Measurements from ENCODE around the gene CSRP3.

The CSRP3 gene

GRCh38 chr11:19161651-19162050 is 40.1 kb downstream of the CSRP3 start:
- Histone ChIP-seq H3K9me3 (ENCODE audit: insufficient read depth, low read length) (no peaks in the 10 kb centered on the region), H3K9ac (ENCODE audit: low read length) (no peak overlapping the region), H3K27ac (ENCODE audit: low read depth, low read length) (no peak overlapping the region), H3F3A (ENCODE audit: insufficient read depth) (no peaks in the 10 kb centered on the region), H3K4me3 (ENCODE audit: insufficient read depth, low read length, poor library complexity, severe bottlenecking) (no peak overlapping the region), H2AFZ (ENCODE audit: low read depth, low read length, severe bottlenecking) (no peak overlapping the region), H3K36me3 (ENCODE audit: low read length) (peaks cover 48% of the 10 kb centered on the region), H3K9me2 (replicated peaks; ENCODE audit: insufficient read depth, low read length) (no peaks in the 10 kb centered on the region), H4K20me1 (ENCODE audit: low read depth, low read length) (no peaks in the 10 kb centered on the region), H3K27me3 (ENCODE audit: low read length) (no peaks in the 10 kb centered on the region), H3K4me2 (ENCODE audit: low read depth, low read length, poor library complexity, severe bottlenecking) (no peak overlapping the region), H3K79me2 (ENCODE audit: insufficient read depth, low read length) (no peaks in the 10 kb centered on the region)
- TF ChIP-seq, protein P1, sequence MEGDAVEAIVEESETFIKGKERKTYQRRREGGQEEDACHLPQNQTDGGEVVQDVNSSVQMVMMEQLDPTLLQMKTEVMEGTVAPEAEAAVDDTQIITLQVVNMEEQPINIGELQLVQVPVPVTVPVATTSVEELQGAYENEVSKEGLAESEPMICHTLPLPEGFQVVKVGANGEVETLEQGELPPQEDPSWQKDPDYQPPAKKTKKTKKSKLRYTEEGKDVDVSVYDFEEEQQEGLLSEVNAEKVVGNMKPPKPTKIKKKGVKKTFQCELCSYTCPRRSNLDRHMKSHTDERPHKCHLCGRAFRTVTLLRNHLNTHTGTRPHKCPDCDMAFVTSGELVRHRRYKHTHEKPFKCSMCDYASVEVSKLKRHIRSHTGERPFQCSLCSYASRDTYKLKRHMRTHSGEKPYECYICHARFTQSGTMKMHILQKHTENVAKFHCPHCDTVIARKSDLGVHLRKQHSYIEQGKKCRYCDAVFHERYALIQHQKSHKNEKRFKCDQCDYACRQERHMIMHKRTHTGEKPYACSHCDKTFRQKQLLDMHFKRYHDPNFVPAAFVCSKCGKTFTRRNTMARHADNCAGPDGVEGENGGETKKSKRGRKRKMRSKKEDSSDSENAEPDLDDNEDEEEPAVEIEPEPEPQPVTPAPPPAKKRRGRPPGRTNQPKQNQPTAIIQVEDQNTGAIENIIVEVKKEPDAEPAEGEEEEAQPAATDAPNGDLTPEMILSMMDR (IDR thresholded peaks at IDR 0.05; ENCODE audit: insufficient read depth, low read length, poor library complexity, severe bottlenecking) = no peak
- TF ChIP-seq EZH2phosphoT487 (conservative IDR thresholded peaks at IDR 0.05; ENCODE audit: low read length) = no peak

GRCh38 chr11:19160847-19161246 is 40.9 kb downstream of the CSRP3 start:
- no peaks in the 10 kb centered on the region for H3K79me2 ChIP-seq (ENCODE audit: insufficient read depth, low read length)
- no peak overlapping the region for H3K4me2 ChIP-seq (ENCODE audit: low read depth, low read length, poor library complexity, severe bottlenecking)
- H3K9me3 ChIP-seq (ENCODE audit: insufficient read depth, low read length) = no peaks in the 10 kb centered on the region
- H2AFZ ChIP-seq (ENCODE audit: low read depth, low read length, severe bottlenecking) = no peak overlapping the region
- H3K36me3 ChIP-seq (ENCODE audit: low read length) = peaks cover 44% of the 10 kb centered on the region
- no peaks in the 10 kb centered on the region for H3K27me3 ChIP-seq (ENCODE audit: low read length)
- TF ChIP-seq EZH2phosphoT487 (conservative IDR thresholded peaks at IDR 0.05; ENCODE audit: low read length) = no peak
- TF ChIP-seq, protein P1 (IDR thresholded peaks at IDR 0.05; ENCODE audit: insufficient read depth, low read length, poor library complexity, severe bottlenecking) = no peak
- H4K20me1 ChIP-seq (ENCODE audit: low read depth, low read length) = no peaks in the 10 kb centered on the region
- no peak overlapping the region for H3K27ac ChIP-seq (ENCODE audit: low read depth, low read length)
- no peaks in the 10 kb centered on the region for H3F3A ChIP-seq (ENCODE audit: insufficient read depth)
- H3K9me2 ChIP-seq (replicated peaks; ENCODE audit: insufficient read depth, low read length) = no peaks in the 10 kb centered on the region
- H3K9ac ChIP-seq (ENCODE audit: low read length) = no peak overlapping the region
- no peak overlapping the region for H3K4me3 ChIP-seq (ENCODE audit: insufficient read depth, low read length, poor library complexity, severe bottlenecking)

DNA sequence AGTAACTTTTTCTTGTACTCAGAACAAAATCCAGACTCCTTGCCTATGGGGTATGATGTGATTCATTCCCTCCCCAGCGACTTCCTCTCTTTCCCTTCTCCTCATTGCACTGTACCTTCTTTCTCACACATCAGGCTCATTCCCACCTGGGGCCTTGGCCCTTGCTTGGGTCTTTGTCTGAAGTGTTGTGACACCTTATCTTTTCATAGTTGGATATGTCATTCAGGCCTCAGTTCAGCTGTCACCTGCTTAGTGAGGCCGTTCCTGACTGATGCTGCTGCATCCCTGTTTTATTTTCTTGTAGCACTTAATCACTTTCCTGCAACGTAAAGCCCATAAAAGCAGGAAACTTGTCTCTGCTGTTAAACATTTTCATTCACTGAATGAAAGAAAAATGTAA is 44.9 kb downstream of the CSRP3 start:
- Histone ChIP-seq H4K20me1 (ENCODE audit: low read depth, low read length) (no peaks in the 10 kb centered on the region), H3K4me3 (ENCODE audit: insufficient read depth, low read length, poor library complexity, severe bottlenecking) (no peak overlapping the region), H3K36me3 (ENCODE audit: low read length) (peaks cover 53% of the 10 kb centered on the region)

More for the DNA sequence above, 44.9 kb downstream of the CSRP3 start:
- H2AFZ ChIP-seq (ENCODE audit: low read depth, low read length, severe bottlenecking) = no peak overlapping the region
- no peaks in the 10 kb centered on the region for H3K27me3 ChIP-seq (ENCODE audit: low read length)
- no peak overlapping the region for H3K9ac ChIP-seq (ENCODE audit: low read length)
- no peaks in the 10 kb centered on the region for H3K79me2 ChIP-seq (ENCODE audit: insufficient read depth, low read length)
- no peak overlapping the region for H3K4me2 ChIP-seq (ENCODE audit: low read depth, low read length, poor library complexity, severe bottlenecking)
- H3K9me2 ChIP-seq (replicated peaks; ENCODE audit: insufficient read depth, low read length) = no peaks in the 10 kb centered on the region
- no peak overlapping the region for H3K27ac ChIP-seq (ENCODE audit: low read depth, low read length)
- H3K9me3 ChIP-seq (ENCODE audit: insufficient read depth, low read length) = no peaks in the 10 kb centered on the region
- H3F3A ChIP-seq (ENCODE audit: insufficient read depth) = no peaks in the 10 kb centered on the region
- TF ChIP-seq EZH2phosphoT487 (conservative IDR thresholded peaks at IDR 0.05; ENCODE audit: low read length) = no peak
- TF ChIP-seq, protein P1 (IDR thresholded peaks at IDR 0.05; ENCODE audit: insufficient read depth, low read length, poor library complexity, severe bottlenecking) = no peak

Measured in SU-DHL-6 (cell line).